Left lung (tissue), 10 donors: ENCODE measurements around the gene CIRBP. TPM values are rescaled to one million over a fixed set of nuclear protein-coding genes. Genes with fewer than 3 reads are reported as not detected.

ENCODE experiments used
- ATAC-seq: fragments of 200-7000 bp; cut with Tn5 transposase; one replicate; pipeline ENCODE4 v1.9.1; 2020; ENCODE audit warnings: moderate library complexity
- DNase-seq, 4 donors: peaks; one replicate each; pipeline ENCODE4 v3.0.0-alpha.2; 2013 to 2020
- H3K27ac ChIP-seq, 2 donors: fragments of 200-600 bp; sonication (generic) in 1 of 2; one replicate each; pipeline versions ENCODE4 v1.5.0 to v1.8.0; 2020 to 2021
- H3K27me3 ChIP-seq, 2 donors: fragments of 200-600 bp; sonication (generic) in 1 of 2; one replicate each; pipeline versions ENCODE4 v1.5.0 to v1.8.0; 2020 to 2021
- H3K36me3 ChIP-seq, 2 donors: fragments of 200-600 bp; sonication (generic) in 1 of 2; one replicate each; pipeline versions ENCODE4 v1.5.0 to v1.8.0; 2020 to 2021
- H3K4me1 ChIP-seq, 2 donors: fragments of 200-600 bp; one replicate each; pipeline ENCODE4 v1.8.0; 2021
- H3K4me3 ChIP-seq, 2 donors: fragments of 200-600 bp; sonication (generic) in 1 of 2; one replicate each; pipeline versions ENCODE4 v1.5.0 to v1.8.0; 2020 to 2021; ENCODE audit warnings: mild to moderate bottlenecking in 1 of 2
- H3K9me3 ChIP-seq, 2 donors: fragments of 200-600 bp; sonication (generic) in 1 of 2; one replicate each; pipeline versions ENCODE4 v1.5.0 to v1.8.0; 2020 to 2021
- CTCF ChIP-seq, 2 donors: fragments of 200-600 bp; sonication (generic) in 1 of 2; IDR thresholded peaks; one replicate each; pipeline versions ENCODE4 v1.5.0 to v1.8.0; 2021; ENCODE audit warnings: antibody characterized with exemption in 2 of 2
- intact Hi-C, 2 donors: fragments of 100-400 bp; cut with DNase I; formaldehyde crosslinking; loops; one replicate each; pipeline versions ENCODE4 v1.11.2 to v1.14.2; 2022
- polyA plus RNA-seq, 6 donors: library from polyadenylated mRNA; unstranded; fragments of 120-200 nt; gene quantifications; one replicate each; pipeline ENCODE4 v1.2.1, GENCODE V29; 2013; ENCODE audit not compliant: insufficient read length in 6 of 6
- total RNA-seq, 2 donors: library from RNA; stranded (reverse); fragmentation: NEBNext Ultra II Directional; extraction: Animal tissue kit (Norgen Biotek cat#: 25700); gene quantifications; one replicate each; pipeline ENCODE4 v1.2.1, GENCODE V29; 2021
- donor health status: DM: no; HTN: yes; CAD: no.
- donor health status: DM: no; HTN: no; CAD: no.

The CIRBP gene
- total and polyA plus RNA-seq, 8 donors = 220 to 1,079 (median 949) TPM

DNA sequence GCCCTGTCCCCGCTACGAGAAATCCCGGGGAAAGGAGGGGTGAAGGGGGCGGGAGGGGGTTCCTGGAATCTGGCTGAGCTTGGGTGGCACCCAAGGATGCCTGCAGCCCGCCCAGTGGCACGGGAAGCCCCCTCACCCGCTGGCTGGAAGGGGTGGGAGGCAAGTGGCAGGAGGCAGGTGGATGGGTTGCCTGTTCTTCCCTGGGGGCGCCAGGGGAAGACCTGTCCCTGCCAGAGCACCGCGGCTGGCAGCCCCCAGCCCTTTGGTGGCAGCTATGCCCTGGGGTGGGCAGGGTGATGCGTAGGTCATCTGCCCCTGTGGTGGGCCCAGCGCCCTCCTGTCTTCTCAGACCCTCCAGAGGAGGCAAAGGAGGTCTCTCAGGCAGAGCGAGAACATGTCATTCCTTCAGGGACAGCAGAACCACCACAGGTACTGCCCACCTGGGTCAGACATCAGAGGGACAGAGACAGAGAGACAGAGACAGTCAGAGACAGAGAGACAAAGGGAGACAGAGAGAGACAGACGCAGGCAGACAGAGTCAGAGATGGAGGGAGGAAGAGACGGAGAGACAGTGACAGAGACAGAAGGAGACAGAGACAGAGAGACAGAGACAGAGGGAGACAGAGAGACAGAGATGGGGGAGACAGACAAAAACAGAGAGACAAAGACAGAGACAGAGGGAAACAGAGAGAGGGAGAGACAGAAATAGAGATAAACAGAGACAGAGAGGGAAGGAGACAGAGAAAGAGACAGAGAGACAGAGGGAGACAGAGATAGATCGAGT, 53.3 kb downstream of the CIRBP start:
- Histone ChIP-seq H3K4me1 (peaks cover 0 to 13% of the 10 kb centered on the region in 2 donors), H3K9me3 (no peaks in the 10 kb centered on the region), H3K27ac (no peak overlapping the region), H3K36me3 (no peaks in the 10 kb centered on the region), H3K27me3 (peaks cover 19 to 97% of the 10 kb centered on the region in 2 donors), H3K4me3 (no peak overlapping the region)
- intact Hi-C loops = no loop called here
- no peak for TF ChIP-seq CTCF (IDR thresholded peaks at IDR 0.05)
- DNase-seq = no peak
- no peak for ATAC-seq

DNA sequence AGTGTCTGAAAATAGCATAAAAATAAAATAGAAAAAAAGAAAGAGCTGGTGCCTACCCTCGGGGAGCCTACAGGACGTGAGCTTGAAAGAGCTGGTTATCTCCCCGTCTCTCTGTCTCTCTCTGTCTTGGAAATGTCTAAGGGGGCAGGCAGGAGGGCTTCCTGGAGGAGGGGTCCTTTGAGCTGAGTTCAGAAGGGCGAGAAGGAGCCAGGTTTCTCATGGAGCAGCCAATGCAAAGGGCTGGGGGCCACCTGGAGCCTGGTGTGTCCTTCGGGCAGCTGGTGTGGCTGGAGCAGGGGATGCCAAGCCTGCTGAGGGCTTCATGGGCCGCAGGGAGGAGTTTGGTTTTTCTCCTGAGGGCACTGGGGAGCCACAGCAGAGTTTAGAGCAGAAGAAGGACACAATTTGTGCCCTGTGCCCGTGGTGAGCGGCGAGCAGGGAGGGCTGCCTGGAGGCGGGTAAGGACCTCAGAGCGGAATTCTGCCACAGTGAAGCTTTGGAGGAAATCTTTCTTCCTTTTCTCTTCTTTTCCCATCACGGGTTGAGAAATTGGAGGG, 55.2 kb downstream of the CIRBP start:
- H3K4me1 ChIP-seq = peaks cover 0 to 13% of the 10 kb centered on the region in 2 donors
- intact Hi-C loops = no loop called here
- no peaks in the 10 kb centered on the region for H3K9me3 ChIP-seq
- no peak overlapping the region for H3K27ac ChIP-seq
- DNase-seq (no peak), ATAC-seq (no peak)
- H3K36me3 ChIP-seq = no peaks in the 10 kb centered on the region
- peak overlapping the region in 1 of 2 donors; percentile 27 for H3K4me3 ChIP-seq
- TF ChIP-seq CTCF (IDR thresholded peaks at IDR 0.05) = no peak
- H3K27me3 ChIP-seq = peaks cover 8 to 82% of the 10 kb centered on the region in 2 donors

Other genes starting within 250 kb of the CIRBP start
- gene TMEM259, start 248.2 kb upstream of the CIRBP start, total RNA-seq = 100 to 1,000 TPM; 135 to 154 TPM
- 100 to 1,000 TPM in 2 of 6 donors, 10 to 100 TPM in 4; 74.2 to 117 (median 98.7) TPM for gene TMEM259, start 248.2 kb upstream of the CIRBP start, polyA plus RNA-seq
- not detected for gene RNU6-2, start 247.8 kb upstream of the CIRBP start, total RNA-seq
- not detected for gene RNU6-2, start 247.8 kb upstream of the CIRBP start, polyA plus RNA-seq
- 100 to 1,000 TPM; 250 to 259 TPM for gene CNN2, start 242.7 kb upstream of the CIRBP start, total RNA-seq
- 100 to 1,000 TPM; 133 to 214 (median 160) TPM for gene CNN2, start 242.7 kb upstream of the CIRBP start, polyA plus RNA-seq
- gene ABCA7, start 229.2 kb upstream of the CIRBP start, total RNA-seq = 10 to 100 TPM; 49.6 to 52.2 TPM
- 1 to 10 TPM; 3.3 to 5.5 (median 4.5) TPM for gene ABCA7, start 229.2 kb upstream of the CIRBP start, polyA plus RNA-seq
- 10 to 100 TPM; 71.1 to 83.8 TPM for gene ARHGAP45, start 202.2 kb upstream of the CIRBP start, total RNA-seq
- 10 to 100 TPM in 5 of 6 donors, 1 to 10 TPM in 1; 8.5 to 12.3 (median 11.2) TPM for gene ARHGAP45, start 202.2 kb upstream of the CIRBP start, polyA plus RNA-seq
- 100 to 1,000 TPM; 139 to 160 TPM for gene POLR2E, start 174.0 kb upstream of the CIRBP start, total RNA-seq
- gene POLR2E, start 174.0 kb upstream of the CIRBP start, polyA plus RNA-seq = 100 to 1,000 TPM; 120 to 147 (median 135) TPM
- 100 to 1,000 TPM; 266 to 365 TPM for gene GPX4, start 165.3 kb upstream of the CIRBP start, total RNA-seq
- 100 to 1,000 TPM; 146 to 223 (median 208) TPM for gene GPX4, start 165.3 kb upstream of the CIRBP start, polyA plus RNA-seq
- gene SBNO2, start 95.1 kb upstream of the CIRBP start, total RNA-seq = 100 to 1,000 TPM in 1 of 2 donors, 10 to 100 TPM in 1; 68.3 to 119 TPM
- gene SBNO2, start 95.1 kb upstream of the CIRBP start, polyA plus RNA-seq = 10 to 100 TPM; 17.9 to 25.5 (median 22.5) TPM
- 10 to 100 TPM; 42.6 to 52.0 TPM for gene STK11, start 63.6 kb upstream of the CIRBP start, total RNA-seq
- 10 to 100 TPM; 46.4 to 58.4 (median 51.1) TPM for gene STK11, start 63.6 kb upstream of the CIRBP start, polyA plus RNA-seq
- gene CBARP, start 31.3 kb upstream of the CIRBP start, total RNA-seq = 1 to 10 TPM in 1 of 2 donors, under 1 TPM in 1; 0.55 to 1.5 TPM
- gene CBARP, start 31.3 kb upstream of the CIRBP start, polyA plus RNA-seq = 1 to 10 TPM in 5 of 6 donors, under 1 TPM in 1; 0.75 to 2.5 (median 1.3) TPM
- 100 to 1,000 TPM; 139 to 161 TPM for gene ATP5F1D, start 27.6 kb upstream of the CIRBP start, total RNA-seq
- gene ATP5F1D, start 27.6 kb upstream of the CIRBP start, polyA plus RNA-seq = 100 to 1,000 TPM in 1 of 6 donors, 10 to 100 TPM in 5; 55.0 to 107 (median 71.8) TPM
- gene MIDN, start 20.7 kb upstream of the CIRBP start, total RNA-seq = 100 to 1,000 TPM in 1 of 2 donors, 10 to 100 TPM in 1; 87.4 to 115 TPM
- gene MIDN, start 20.7 kb upstream of the CIRBP start, polyA plus RNA-seq = 10 to 100 TPM; 34.3 to 64.9 (median 53.0) TPM
- 10 to 100 TPM; 48.0 to 58.7 TPM for gene FAM174C, start 6.2 kb downstream of the CIRBP start, total RNA-seq
- 10 to 100 TPM; 10.6 to 22.2 (median 17.2) TPM for gene FAM174C, start 6.2 kb downstream of the CIRBP start, polyA plus RNA-seq
- under 1 TPM in 1 of 2 donors, not detected in 1; 0.52 TPM for gene EFNA2, start 16.5 kb downstream of the CIRBP start, total RNA-seq
- gene EFNA2, start 16.5 kb downstream of the CIRBP start, polyA plus RNA-seq = 1 to 10 TPM in 3 of 6 donors, under 1 TPM in 3; 0.48 to 2.0 (median 1.1) TPM
- gene NDUFS7, start 114.6 kb downstream of the CIRBP start, total RNA-seq = 10 to 100 TPM; 84.4 to 85.4 TPM
- gene NDUFS7, start 114.6 kb downstream of the CIRBP start, polyA plus RNA-seq = 10 to 100 TPM; 30.3 to 50.6 (median 36.6) TPM
- gene GAMT, start 132.2 kb downstream of the CIRBP start, total RNA-seq = 10 to 100 TPM in 1 of 2 donors, 1 to 10 TPM in 1; 5.9 to 19.2 TPM
- 10 to 100 TPM; 19.4 to 26.1 (median 24.3) TPM for gene GAMT, start 132.2 kb downstream of the CIRBP start, polyA plus RNA-seq
- gene DAZAP1, start 138.3 kb downstream of the CIRBP start, total RNA-seq = 100 to 1,000 TPM in 1 of 2 donors, 10 to 100 TPM in 1; 87.6 to 132 TPM
- gene DAZAP1, start 138.3 kb downstream of the CIRBP start, polyA plus RNA-seq = 100 to 1,000 TPM in 1 of 6 donors, 10 to 100 TPM in 5; 86.4 to 108 (median 93.7) TPM
- gene RPS15, start 169.1 kb downstream of the CIRBP start, total RNA-seq = 100 to 1,000 TPM; 942 to 951 TPM
- 100 to 1,000 TPM; 673 to 987 (median 817) TPM for gene RPS15, start 169.1 kb downstream of the CIRBP start, polyA plus RNA-seq
- gene APC2, start 180.8 kb downstream of the CIRBP start, total RNA-seq = under 1 TPM; 0.06 to 0.10 TPM
- 1 to 10 TPM in 3 of 6 donors, under 1 TPM in 3; 0.42 to 1.4 (median 0.91) TPM for gene APC2, start 180.8 kb downstream of the CIRBP start, polyA plus RNA-seq
- 10 to 100 TPM; 31.1 to 32.2 TPM for gene C19orf25, start 209.9 kb downstream of the CIRBP start, total RNA-seq
- 10 to 100 TPM; 17.7 to 27.8 (median 22.8) TPM for gene C19orf25, start 209.9 kb downstream of the CIRBP start, polyA plus RNA-seq
- 1 to 10 TPM; 1.9 to 3.2 TPM for gene PCSK4, start 221.0 kb downstream of the CIRBP start, total RNA-seq
- 1 to 10 TPM; 3.4 to 6.1 (median 4.3) TPM for gene PCSK4, start 221.0 kb downstream of the CIRBP start, polyA plus RNA-seq
- 1 to 10 TPM; 1.6 to 2.0 TPM for gene REEP6, start 221.8 kb downstream of the CIRBP start, total RNA-seq
- gene REEP6, start 221.8 kb downstream of the CIRBP start, polyA plus RNA-seq = 1 to 10 TPM; 3.1 to 5.9 (median 3.8) TPM
- 1 to 10 TPM; 3.0 to 5.3 TPM for gene ADAMTSL5, start 243.7 kb downstream of the CIRBP start, total RNA-seq
- under 1 TPM; 0.32 to 0.86 (median 0.53) TPM for gene ADAMTSL5, start 243.7 kb downstream of the CIRBP start, polyA plus RNA-seq